Lung microvascular endothelial cell (primary cell): ENCODE data around the gene SLC51A. TPM values are rescaled to one million over a fixed set of nuclear protein-coding genes. Genes with fewer than 3 reads are reported as not detected.
A peak's percentile ranks its signal among the peaks of the same experiment; 100 is the strongest.
"Not testable (repeated sequence)": the region's sequence is repeated elsewhere in the genome, so short reads cannot be mapped to it uniquely, and the experiment has no call there.

ENCODE experiments used
- DNase-seq, 2 donors: peaks; one replicate each; pipeline versions ENCODE4 v3.0.0 to v3.0.0-alpha.2; 2010; ENCODE audit warnings: low read depth in 2 of 2
- total RNA-seq: library from RNA; depleted of rRNA; stranded (reverse); fragments of >200 nt; gene quantifications from 2 replicates; pipeline ENCODE4 v1.2.1, GENCODE V29; 2014

The SLC51A gene
- total RNA-seq: not detected in 2 replicates

DNA sequence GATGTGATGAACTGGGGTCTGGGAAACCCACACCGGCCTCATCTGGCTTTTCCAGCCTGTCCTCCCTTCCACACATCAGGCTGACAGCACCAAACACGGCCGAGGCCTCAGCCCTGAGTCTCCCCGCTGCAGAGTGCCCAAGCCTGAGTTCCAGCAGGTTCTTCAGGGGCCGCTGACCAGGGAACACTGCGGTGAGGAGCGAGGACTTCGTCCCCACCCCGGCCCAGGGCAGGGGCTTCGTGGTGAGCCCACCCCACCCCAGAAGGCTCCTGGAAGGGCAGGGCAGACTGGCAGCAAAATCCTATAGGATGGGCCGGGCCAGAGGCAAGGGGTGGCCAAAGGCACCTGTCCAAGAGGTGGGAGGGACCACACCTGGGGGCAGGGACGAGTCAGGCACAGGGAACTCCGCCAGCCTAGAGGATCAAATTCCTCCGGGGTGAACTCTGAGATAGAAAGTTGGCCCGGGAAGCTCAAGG lies at the start of gene SLC51A:
TSS of gene SLC51A (plus strand) at position 446 of the 476 bp plus-strand sequence. CDS start 179 bp downstream, outside the sequence.
- no peak for DNase-seq

DNA sequence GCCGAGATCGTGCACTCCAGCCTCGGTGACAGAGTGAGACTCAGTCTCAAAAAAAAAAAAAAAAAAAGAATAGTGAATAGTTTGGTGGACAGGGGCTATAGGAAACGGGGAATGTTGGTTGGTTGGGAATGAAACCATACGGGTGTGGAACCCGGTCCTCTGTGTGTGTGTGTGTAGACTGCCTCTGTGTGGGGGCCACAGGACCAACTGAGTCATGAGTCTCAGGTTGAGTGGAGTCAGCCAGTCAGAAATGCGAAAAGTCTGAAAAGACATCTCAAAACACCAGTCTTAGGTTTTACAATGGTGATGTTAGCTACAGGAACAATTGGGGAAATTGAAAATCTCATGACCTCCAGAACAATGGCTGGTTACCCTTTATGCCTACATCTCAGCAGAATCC lies 49.6 kb upstream of the SLC51A start:
- DNase-seq: no peak

DNA sequence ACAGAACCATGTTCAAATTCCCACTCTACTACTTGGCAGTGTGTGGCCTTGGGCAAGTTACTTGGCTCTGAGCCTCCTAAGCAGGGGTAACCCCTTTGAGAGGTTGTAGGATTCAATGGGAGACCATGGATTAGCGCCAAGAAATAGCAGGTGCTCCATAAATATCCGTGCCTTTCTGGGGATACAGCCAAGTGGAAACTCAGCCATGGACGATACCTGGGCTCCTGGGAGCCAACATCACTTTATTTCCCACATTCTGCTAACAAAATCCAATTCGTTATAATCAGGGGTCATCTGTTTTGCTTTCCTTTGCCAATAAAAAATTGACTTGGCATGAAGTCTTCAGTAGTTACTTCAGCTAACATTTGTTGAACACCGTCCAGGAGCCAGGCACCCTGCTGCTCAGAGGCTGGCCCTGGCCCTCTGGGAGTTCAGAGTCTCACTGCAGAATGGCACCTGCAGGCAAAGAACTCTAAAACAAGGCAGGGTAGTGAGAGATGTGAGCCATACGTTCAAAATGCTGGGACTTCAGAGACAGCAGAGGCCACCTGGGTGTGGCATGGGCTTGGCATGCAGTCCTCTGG lies 47.4 kb upstream of the SLC51A start:
- DNase-seq: no peak

DNA sequence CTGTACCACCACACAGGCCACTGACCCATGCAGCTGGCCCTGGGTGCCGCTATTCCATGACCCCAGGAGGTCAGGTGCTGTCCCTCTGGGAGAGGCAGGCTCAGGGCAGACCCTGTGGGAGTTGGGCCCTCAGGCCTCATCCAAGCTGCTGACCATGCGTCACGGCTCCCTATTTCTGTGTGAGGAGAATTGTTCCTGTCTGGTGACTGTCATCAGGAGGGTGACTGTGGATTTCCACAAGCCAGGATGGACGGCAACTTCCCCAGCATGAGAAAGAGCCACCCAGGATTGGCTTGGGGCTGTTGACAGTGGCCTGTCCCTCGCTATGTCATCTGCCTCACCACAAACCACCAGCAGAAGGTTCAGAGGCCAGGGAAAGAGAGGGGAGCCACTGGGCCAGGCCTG lies 46.5 kb upstream of the SLC51A start:
- no peak for DNase-seq

DNA sequence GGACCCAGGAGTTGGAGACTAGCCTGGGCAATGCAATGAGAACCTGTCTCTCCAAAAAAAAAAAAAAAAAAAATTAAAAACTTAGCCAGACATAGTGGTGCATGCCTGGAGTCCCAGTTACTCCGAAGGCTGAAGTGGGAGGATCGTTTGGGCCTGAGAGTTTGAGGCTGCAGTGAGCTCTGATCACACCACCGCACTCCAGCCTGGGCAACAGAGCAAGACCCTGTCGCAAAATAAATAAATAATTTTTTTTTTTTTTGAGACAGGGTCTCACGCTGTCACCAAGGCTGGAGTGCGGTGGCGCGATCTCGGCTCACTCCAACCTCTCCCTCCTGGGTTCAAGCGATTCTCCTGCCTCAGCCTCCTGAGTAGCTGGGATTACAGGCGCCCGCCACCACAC lies 46.0 kb upstream of the SLC51A start:
- DNase-seq: not testable (repeated sequence)

DNA sequence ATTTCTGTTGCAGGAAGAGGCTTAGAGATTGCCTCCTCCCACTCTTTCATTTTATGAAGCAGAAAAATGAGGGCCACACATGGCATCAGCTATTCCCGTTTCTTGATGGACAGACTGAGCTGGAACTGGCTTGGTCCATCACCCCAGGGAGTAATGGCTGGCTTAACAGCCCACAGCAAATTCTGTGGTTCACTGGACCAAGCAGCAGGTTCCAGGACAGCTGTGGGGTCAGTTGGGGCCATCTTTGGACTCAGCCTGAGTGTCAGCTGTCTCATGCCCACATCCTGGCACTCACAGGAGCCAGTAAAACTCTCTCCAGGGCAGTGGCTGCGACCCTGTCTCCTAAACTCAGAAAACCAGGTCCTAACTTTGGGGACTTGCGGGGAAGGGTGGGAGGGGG lies 41.7 kb upstream of the SLC51A start:
- DNase-seq: no peak

DNA sequence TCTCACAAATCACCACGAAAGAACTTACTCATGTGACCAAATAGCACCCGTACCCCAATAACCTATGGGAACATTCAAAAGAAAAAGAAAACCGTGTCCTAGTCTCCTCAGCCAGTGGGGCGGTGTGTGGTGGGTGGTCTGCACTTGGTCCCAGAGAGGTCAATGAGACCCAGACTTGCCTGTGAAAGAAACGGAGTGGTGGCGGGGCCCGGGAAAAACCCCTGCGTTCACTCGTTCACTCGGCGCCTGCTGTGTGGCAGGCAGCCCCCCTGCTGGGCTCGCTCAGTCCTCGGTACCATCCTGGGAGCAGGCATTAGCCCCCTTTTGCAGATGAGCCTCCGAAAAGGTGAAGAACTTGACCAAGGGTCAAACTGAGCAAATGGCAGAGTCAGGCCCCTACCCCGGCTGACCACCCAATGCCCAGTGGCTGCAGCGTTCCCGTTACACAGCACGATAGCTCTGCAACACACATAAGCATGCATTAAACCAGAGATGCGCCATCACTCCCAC lies 41.2 kb upstream of the SLC51A start:
- DNase-seq: no peak

DNA sequence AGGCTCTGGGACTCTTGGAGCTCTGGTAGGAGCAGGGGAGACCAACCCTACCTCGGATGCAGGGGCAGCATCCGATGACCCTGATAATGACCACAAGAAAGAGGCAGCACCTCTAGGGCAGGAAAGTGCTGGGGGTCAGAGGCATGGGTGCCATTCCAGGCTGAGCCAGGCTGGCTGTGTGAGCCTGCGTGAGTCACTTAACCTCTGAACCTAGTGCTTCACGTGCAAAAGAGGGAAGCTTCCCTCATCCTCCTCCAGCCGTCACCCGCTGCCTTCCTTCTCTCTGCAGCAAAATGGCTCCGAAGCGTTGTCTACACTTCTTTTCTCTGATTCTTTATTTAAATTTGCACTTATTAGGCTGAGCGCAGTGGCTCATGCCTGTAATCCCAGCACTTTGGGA lies 40.6 kb upstream of the SLC51A start:
- no peak for DNase-seq

DNA sequence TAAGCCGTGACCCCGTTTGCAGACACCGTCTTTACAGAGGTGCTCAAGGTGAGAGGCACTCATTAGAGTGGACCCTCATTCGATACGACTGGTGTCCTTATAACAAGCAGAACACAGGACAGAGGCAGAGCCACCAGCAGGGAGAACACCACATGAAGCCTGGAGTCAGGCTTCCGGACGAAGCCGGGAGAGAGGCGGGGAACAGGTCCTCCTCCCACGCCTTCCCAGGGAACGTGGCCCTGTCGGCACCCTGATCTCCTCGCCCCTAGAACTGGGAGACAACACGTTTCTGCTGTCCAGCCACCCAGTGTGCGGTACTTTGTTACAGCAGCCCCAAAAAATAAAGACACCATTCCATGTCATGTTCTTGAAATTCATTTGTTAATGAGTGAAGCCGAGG lies 38.8 kb upstream of the SLC51A start:
- no peak for DNase-seq

DNA sequence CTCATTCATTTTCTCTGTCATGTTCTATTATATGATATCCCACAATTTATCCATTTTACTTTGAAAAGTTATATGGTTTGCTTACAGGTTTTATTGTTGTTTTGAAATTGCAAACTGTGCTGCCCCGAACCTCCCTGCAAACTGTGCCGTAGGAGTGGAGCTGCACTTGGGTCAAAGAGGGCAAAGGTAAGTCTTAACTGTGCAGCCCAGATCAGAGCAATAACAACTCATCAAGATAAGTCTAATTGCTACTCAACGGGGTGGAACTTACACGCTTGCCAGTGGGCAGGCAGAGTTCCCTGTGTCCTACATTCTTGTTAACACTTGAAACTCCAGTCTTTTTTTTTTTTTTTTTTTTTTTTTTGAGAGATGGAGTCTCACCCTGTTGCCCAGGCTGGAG lies 38.4 kb upstream of the SLC51A start:
- no peak for DNase-seq

DNA sequence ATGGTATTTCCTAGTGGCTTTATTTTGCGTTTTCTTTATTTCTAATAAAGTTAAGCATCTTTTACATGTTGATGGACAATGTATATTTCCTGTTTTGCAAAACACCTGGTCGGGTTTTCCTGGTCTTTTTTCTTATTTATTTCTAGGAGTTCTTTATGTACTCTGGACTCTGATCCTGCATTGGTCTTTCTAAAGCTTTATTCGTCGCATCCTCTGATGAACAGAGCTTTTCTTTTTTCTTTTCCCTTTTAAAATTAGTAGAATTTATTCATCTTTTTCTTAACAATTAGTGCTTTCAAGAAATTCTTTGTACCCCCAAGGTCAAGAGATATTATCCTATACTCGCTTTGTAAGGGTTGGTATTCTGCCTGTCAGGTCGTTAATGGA lies 37.3 kb upstream of the SLC51A start:
- no peak for DNase-seq

DNA sequence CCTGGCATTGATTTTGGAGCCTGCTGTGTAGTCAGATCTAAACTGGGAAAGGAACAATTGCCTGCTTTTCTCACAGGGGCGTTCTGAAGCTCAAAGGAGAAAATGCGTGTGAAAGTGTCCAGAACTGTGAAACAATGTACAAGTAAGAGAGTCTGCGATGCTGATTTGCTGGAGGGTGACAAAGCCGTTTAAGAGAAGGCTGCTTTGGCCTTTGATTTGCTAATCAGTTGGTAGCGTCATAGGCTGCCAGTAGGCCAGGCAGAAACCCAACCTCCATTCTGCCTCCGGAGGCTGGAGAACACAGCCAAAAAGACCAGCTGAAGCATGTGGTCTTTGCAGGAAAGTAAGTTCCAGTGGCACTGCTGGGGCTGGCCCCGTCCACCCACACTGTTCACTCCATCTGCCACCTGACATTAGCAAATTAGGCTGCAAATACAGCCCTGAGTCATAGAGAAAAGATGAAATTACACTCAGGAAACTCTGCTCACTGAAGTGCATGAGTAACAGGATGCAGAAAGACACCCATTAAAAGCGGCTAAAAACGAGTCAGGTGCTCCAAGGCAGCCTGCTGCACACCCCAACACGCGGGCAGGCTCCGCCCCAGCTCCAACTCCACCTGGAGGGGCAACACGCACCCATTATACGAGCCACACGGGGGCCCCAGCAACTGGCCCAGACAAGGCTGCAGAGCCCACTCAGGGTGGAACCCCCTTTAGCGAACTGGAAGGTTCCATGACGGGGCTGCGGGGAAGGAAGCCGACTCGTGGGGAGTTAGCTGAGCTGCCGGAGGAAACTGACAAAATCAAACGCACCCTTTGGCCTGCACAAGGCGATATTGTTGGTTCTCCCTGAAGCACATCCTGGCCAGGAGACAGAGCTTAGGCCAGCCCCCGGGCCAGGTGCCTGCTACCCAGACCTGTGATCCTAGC lies 36.7 kb upstream of the SLC51A start:
- peak; percentile 43 to 52 for DNase-seq

DNA sequence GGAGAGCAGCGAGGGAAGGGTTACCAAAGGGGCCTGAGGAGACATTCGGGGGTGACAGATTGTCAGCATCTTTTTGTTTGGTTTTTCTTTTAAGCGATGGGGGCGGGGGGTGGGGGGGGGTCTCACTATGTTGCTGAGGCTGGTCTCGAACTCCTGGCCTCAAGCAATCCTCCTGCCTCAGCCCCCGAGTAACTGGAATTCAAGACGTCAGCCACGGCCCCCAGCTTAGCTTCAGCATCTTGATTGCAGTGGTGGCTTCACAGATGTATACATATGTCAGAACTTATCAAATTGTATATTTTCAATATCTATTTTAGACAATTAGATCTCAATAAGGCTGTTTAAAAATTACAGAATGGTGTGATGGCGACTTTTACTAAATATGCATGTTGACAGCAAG lies 36.0 kb upstream of the SLC51A start:
- DNase-seq: no peak

DNA sequence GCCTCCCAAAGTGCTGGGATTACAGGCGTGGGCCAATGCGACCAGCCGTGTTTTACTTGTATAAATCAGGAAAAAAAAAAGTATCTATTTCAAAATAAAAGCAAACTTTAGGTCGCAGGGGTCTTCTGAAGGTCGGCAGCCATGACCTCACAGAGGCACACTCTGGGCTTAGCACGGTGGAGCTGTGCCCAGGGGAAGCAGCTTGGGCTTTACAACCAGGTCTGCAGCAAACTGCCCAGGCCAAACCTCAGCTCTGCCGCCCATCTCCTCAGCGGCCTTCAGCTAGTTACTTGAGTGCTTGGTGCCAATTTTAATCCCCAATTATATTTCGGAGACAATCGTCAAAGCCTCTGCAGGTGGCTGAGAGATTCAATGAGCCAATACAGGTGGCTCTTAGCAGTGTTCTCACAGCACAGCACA lies 35.2 kb upstream of the SLC51A start:
- no peak for DNase-seq

DNA sequence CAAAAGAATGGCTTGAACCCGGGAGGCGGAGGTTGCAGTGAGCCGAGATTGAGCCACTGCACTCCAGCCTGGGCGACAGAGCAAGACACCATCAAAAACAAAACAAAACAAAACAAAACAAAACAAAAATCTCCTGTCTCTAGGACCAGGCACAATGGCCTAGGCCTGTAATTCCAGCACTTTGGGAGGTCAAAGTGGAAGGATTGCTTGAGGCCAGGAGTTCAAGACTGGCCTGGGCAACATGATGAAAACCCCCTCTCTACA lies 32.2 kb upstream of the SLC51A start:
- DNase-seq: not testable (repeated sequence)

DNA sequence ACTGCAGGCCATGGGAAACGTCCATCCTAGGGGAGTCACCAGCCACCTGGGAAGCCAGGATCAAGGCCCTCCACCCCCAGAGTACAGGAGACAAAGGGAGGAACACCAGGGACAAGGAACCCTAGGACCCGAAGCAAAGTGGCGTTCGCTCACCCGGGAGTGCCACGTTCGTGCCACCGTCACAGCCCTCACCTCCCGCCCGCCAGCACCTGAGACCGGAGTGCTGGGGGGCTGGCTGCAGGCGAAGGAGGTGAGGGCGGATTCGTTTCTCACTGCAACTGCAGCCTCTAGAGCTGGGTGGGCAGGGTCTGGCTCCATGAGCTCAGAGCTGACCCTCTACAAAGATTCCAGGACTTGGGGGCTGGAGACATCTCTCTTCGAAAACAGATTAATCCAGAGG lies 31.5 kb upstream of the SLC51A start:
- no peak for DNase-seq

DNA sequence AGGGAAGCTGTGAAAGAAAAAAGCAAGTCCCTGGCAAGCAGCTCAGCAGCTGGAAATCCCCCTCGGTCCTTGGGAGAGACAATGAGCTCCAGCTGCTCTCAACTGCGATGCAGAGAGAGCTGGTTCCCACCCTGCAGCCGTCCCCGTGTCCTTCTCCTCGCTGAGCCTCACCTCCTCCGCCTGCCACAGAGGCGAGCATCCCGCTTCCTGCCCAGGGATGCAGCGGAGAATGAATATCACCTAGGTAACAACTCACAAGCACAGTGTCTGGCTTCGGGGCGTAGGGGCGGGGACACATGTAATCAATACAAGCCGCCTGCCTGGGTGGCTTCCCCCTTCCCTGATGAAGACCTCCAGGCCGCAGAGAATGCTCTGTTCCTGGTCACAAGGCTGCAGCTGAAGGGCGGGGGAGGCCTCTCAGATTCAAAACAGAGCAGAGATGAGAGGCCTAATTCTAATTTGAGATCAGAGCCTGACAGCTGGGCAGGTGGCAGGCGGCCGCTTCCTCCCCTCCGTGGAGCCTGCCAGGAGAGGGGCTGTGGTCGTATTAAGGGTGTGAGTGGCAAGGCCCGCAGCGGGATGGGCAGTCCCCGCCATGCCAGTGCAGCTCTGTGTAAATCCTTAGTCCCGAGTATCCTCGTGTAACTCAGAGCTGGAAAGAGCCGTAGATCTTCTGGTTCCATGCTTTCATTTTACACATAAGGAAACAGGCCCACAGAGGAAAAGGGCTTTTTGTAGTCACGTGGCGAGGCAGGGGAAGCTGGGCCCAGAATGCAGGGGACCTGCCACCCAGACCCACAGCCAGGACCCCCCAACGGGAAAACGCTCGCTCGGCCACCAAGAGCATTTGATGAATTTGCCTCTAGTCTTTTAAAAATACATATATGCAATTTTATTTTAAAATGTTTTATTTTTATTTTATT lies 29.4 kb upstream of the SLC51A start:
- DNase-seq: no peak

DNA sequence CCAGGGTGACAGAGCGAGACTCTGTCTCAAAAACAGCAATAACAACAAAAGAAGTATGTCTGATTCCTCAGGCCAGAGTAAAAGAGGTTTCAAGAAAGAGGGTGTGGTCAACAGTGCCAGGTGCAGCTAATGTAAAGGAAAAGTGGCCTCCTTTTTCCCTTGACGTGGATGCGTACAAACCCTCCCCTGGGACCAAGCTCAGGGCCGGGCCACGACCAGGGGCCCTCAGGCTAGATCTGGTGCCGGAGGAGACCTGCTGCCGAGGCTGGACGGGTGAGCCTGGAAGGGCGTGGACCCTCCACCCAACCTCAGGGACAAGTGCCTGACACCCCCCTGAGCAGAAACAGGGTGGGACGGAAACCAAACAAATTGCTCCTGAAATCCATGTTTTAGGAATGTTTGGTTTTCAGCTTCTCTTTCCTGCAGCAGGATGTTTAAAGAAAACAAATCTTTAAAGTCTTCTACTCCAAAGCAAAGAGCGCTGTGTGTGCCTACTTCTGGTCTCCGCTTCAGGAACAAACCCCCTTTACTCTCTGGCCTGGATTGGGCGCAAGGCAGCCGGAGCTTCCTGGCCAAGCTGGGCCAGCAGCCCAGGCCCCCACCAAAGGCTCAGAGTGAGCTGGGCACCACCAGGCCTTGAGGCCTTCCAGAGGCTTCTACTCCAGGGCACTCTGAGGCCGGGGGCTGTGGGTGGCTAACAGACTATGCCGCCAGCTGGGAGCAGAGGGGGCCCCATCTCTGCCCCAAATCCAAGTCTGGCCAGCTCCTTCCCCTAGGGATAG lies 26.6 kb upstream of the SLC51A start:
- no peak for DNase-seq

DNA sequence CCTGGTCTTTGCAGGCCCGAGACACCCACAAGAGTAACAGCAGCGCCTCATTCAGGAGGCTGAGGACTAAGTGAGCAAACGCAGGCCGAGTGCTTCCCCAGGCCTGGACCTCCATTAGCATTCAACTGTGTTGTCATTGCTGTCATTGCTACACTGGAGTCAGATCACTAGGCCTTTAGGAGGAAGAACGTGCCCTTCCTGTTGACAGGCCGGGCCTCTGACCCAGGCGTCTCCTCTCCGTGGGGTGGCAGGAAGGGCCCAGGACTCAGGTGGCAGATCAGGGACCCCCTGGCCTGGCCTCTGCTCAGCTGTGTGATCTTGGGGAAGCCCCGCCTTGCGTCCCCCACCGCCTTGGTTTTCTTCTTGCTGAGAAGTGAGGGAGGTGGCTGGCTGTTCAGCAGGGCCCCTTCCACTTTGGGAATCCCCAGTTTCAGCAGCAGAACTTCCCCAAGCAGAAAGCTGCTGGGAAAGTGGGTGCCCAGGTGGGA lies 24.3 kb upstream of the SLC51A start:
- DNase-seq: no peak

DNA sequence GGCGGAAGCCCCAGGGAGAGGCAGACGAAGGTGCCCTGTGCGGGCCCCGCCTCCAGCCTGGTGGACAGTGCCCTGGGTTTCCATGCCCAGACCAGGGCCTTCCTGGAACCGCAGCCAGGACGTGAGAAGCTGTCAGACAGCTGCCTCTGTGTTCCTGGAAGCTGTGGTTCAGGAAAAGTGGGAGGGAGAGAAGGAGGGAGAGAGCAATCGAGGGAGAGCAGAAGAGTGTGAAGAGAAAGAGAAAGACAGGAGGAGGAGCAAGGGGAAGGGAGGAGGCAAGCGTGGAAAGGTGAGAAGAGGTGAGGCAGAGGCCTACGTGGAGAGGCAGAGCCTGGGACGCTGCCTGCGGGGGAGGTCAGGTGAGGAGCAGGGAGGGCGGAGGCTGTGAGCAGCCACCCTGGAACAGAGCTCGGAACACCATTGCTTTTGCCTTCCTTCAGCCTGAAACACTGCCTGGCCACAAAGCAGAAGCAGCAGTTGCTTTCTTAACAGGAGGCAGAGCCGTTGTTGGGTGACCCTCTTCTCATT lies 23.7 kb upstream of the SLC51A start:
- DNase-seq: no peak
